22Rv1 (cell line): ENCODE measurements around the gene CLCN3.

Experiments
- ZFX ChIP-seq: fragments of 450-650 bp; IDR thresholded peaks from 2 replicates; pipeline ENCODE4 v1.6.1; 2017; ENCODE audit warnings: antibody characterized with exemption, borderline replicate concordance
- TF ChIP-seq, protein P1 (sequence below): fragments of 450-650 bp; IDR thresholded peaks from 2 replicates; pipeline ENCODE4 v1.5.1; 2017; ENCODE audit warnings: mild to moderate bottlenecking

GRCh38 chr4:169765835-169766234 lies 145.5 kb downstream of the CLCN3 start:
- TF ChIP-seq, protein P1, sequence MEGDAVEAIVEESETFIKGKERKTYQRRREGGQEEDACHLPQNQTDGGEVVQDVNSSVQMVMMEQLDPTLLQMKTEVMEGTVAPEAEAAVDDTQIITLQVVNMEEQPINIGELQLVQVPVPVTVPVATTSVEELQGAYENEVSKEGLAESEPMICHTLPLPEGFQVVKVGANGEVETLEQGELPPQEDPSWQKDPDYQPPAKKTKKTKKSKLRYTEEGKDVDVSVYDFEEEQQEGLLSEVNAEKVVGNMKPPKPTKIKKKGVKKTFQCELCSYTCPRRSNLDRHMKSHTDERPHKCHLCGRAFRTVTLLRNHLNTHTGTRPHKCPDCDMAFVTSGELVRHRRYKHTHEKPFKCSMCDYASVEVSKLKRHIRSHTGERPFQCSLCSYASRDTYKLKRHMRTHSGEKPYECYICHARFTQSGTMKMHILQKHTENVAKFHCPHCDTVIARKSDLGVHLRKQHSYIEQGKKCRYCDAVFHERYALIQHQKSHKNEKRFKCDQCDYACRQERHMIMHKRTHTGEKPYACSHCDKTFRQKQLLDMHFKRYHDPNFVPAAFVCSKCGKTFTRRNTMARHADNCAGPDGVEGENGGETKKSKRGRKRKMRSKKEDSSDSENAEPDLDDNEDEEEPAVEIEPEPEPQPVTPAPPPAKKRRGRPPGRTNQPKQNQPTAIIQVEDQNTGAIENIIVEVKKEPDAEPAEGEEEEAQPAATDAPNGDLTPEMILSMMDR: no peak
- no peak for TF ChIP-seq ZFX
